HG03196 (cell line): ENCODE data around the gene ITGB3BP.
"Not testable (repeated sequence)": the region's sequence is repeated elsewhere in the genome, so short reads cannot be mapped to it uniquely, and the experiment has no call there.

Source experiments
- ATAC-seq: cut with Tn5 transposase; IDR thresholded peaks from one replicate; pipeline ENCODE4 v1.9.1; 2021; ENCODE audit not compliant: unreplicated experiment

Gene ITGB3BP

GRCh38 chr1:63423649-63424048 is 99.4 kb downstream of the ITGB3BP start:
- ATAC-seq: no peak

GRCh38 chr1:63420746-63421145 is 102.3 kb downstream of the ITGB3BP start:
- not testable (repeated sequence) for ATAC-seq

- no peak for ATAC-seq
Observed at GRCh38 chr1:63418101-63418500, 104.9 kb downstream of the ITGB3BP start.

GRCh38 chr1:63414691-63415365 is 108.2 kb downstream of the ITGB3BP start:
- ATAC-seq: no peak

GRCh38 chr1:63413394-63413793 is 109.6 kb downstream of the ITGB3BP start:
- ATAC-seq: no peak

- ATAC-seq: no peak
Observed at GRCh38 chr1:63411066-63411465, 112.0 kb downstream of the ITGB3BP start.

GRCh38 chr1:63408331-63408730 is 114.7 kb downstream of the ITGB3BP start:
- ATAC-seq: no peak

- ATAC-seq: no peak
Observed at GRCh38 chr1:63407002-63407401, 116.0 kb downstream of the ITGB3BP start.

- no peak for ATAC-seq
Observed at GRCh38 chr1:63405987-63406386, 117.0 kb downstream of the ITGB3BP start.

GRCh38 chr1:63405021-63405420 is 118.0 kb downstream of the ITGB3BP start:
- ATAC-seq: no peak

GRCh38 chr1:63403386-63403785 is 119.6 kb downstream of the ITGB3BP start:
- no peak for ATAC-seq

GRCh38 chr1:63401945-63402344 is 121.1 kb downstream of the ITGB3BP start:
- no peak for ATAC-seq
